ENCODE data around the gene OR5K2. TPM values are rescaled to one million over a fixed set of nuclear protein-coding genes. Genes with fewer than 3 reads are reported as not detected.

The OR5K2 gene
- total RNA-seq (2014; rRNA removed; shearing (Covaris generic)), result not detected in 2 replicates

- DNase-seq (ENCODE audit: low spot score), result no peak
Observed at GRCh38 chr3:98497381-98497780, at the start of gene OR5K2. OR5K2 (plus strand) TSS chr3:98497681; CDS start chr3:98497681, 0 bp downstream.

- no peak for DNase-seq (ENCODE audit: low spot score)
Observed at GRCh38 chr3:98449606-98450193, 47.8 kb upstream of the OR5K2 start.

GRCh38 chr3:98450372-98450771 lies 47.1 kb upstream of the OR5K2 start:
- DNase-seq (ENCODE audit: low spot score), result no peak

- DNase-seq (ENCODE audit: low spot score), result no peak
Observed at GRCh38 chr3:98453827-98454226, 43.7 kb upstream of the OR5K2 start.

- no peak for DNase-seq (ENCODE audit: low spot score)
Observed at GRCh38 chr3:98454929-98455328, 42.6 kb upstream of the OR5K2 start.

GRCh38 chr3:98457543-98457942 lies 39.9 kb upstream of the OR5K2 start:
- no peak for DNase-seq (ENCODE audit: low spot score)

GRCh38 chr3:98460220-98460619 lies 37.3 kb upstream of the OR5K2 start:
- DNase-seq (ENCODE audit: low spot score), result no peak

GRCh38 chr3:98462901-98463300 lies 34.6 kb upstream of the OR5K2 start, which contains the start of gene OR5K1:
OR5K1 (plus strand) TSS chr3:98463201; CDS start chr3:98469577, 6,376 bp downstream.
- no peak for DNase-seq (ENCODE audit: low spot score)

GRCh38 chr3:98482717-98483482 lies 14.6 kb upstream of the OR5K2 start:
- peak; percentile 32 for DNase-seq (ENCODE audit: low spot score)

GRCh38 chr3:98483626-98484025 lies 13.9 kb upstream of the OR5K2 start:
- DNase-seq (ENCODE audit: low spot score), result no peak

GRCh38 chr3:98500019-98500418 lies 2.5 kb downstream of the OR5K2 start:
- DNase-seq (ENCODE audit: low spot score), result no peak

GRCh38 chr3:98501270-98501669 lies 3.8 kb downstream of the OR5K2 start:
- DNase-seq (ENCODE audit: low spot score), result no peak

- no peak for DNase-seq (ENCODE audit: low spot score)
Observed at GRCh38 chr3:98501863-98502576, 4.5 kb downstream of the OR5K2 start.

- no peak for DNase-seq (ENCODE audit: low spot score)
Observed at GRCh38 chr3:98504539-98504938, 7.1 kb downstream of the OR5K2 start.

GRCh38 chr3:98508582-98508981 lies 11.1 kb downstream of the OR5K2 start:
- DNase-seq (ENCODE audit: low spot score), result no peak

GRCh38 chr3:98512576-98512975 lies 15.1 kb downstream of the OR5K2 start:
- no peak for DNase-seq (ENCODE audit: low spot score)

- DNase-seq (ENCODE audit: low spot score), result no peak
Observed at GRCh38 chr3:98513091-98513511, 15.6 kb downstream of the OR5K2 start.

GRCh38 chr3:98513736-98514135 lies 16.3 kb downstream of the OR5K2 start:
- DNase-seq (ENCODE audit: low spot score), result no peak

- no peak for DNase-seq (ENCODE audit: low spot score)
Observed at GRCh38 chr3:98514948-98515347, 17.5 kb downstream of the OR5K2 start.

GRCh38 chr3:98518816-98519215 lies 21.3 kb downstream of the OR5K2 start:
- no peak for DNase-seq (ENCODE audit: low spot score)

GRCh38 chr3:98519351-98519750 lies 21.9 kb downstream of the OR5K2 start:
- no peak for DNase-seq (ENCODE audit: low spot score)

GRCh38 chr3:98521897-98522543 lies 24.5 kb downstream of the OR5K2 start:
- peak; percentile 78 for DNase-seq (ENCODE audit: low spot score)
